ENCODE results near the gene FBXO41. TPM values are rescaled to one million over a fixed set of nuclear protein-coding genes. Genes with fewer than 3 reads are reported as not detected.

Gene FBXO41
- total RNA-seq, 1 experiment from 2014 or later, result 4.4 TPM

- Mint-ChIP-seq H3K4me1 (ENCODE audit: insufficient read depth, unreplicated experiment) (no peaks in the 10 kb centered on the region), H3K36me3 (ENCODE audit: insufficient read depth, unreplicated experiment) (peaks cover 6% of the 10 kb centered on the region), H3K4me3 (ENCODE audit: unreplicated experiment) (no peak overlapping the region), H3K9me3 (ENCODE audit: unreplicated experiment) (no peaks in the 10 kb centered on the region), H3K27me3 (ENCODE audit: insufficient read depth, unreplicated experiment) (no peaks in the 10 kb centered on the region), H3K27ac (ENCODE audit: low read depth, unreplicated experiment) (no peak overlapping the region)
- TF ChIP-seq CTCF (IDR thresholded peaks at IDR 0.05; ENCODE audit: unreplicated experiment), result no peak
- ChIA-PET CTCF (interaction anchor here (0.5 to 4.0 kb wide), 3 partner anchors 16 to 65 kb away, joined by 3 to 24 read pairs (median 3); no protein-coding TSS in a partner anchor), POLR2A (interaction anchor here (1.2 to 9.2 kb wide), 3 partner anchors 11 to 25 kb away, joined by 3 to 74 read pairs (median 4); no protein-coding TSS in a partner anchor)
- intact Hi-C loops (cut with micrococcal nuclease), result no loop called here
- DNase-seq (ENCODE audit: unreplicated experiment), result no peak
- no TSS peak for BruUV-seq (replicated peaks)
Measured at GRCh38 chr2:73228631-73229030, 55.6 kb downstream of the FBXO41 start.

- no peaks in the 10 kb centered on the region for H3K9me3 Mint-ChIP-seq (ENCODE audit: unreplicated experiment)
- intact Hi-C loops (cut with micrococcal nuclease), result no loop called here
- CTCF ChIA-PET, result interaction anchor here (0.8 to 4.0 kb wide), 3 partner anchors 10 to 49 kb away, joined by 3 to 24 read pairs (median 3); no protein-coding TSS in a partner anchor
- no TSS peak for BruUV-seq (replicated peaks)
- H3K4me1 Mint-ChIP-seq (ENCODE audit: insufficient read depth, unreplicated experiment), result no peaks in the 10 kb centered on the region
- H3K4me3 Mint-ChIP-seq (ENCODE audit: unreplicated experiment), result no peak overlapping the region
- TF ChIP-seq CTCF (IDR thresholded peaks at IDR 0.05; ENCODE audit: unreplicated experiment), result no peak
- H3K27ac Mint-ChIP-seq (ENCODE audit: low read depth, unreplicated experiment), result no peak overlapping the region
- no peaks in the 10 kb centered on the region for H3K27me3 Mint-ChIP-seq (ENCODE audit: insufficient read depth, unreplicated experiment)
- peaks cover 14% of the 10 kb centered on the region for H3K36me3 Mint-ChIP-seq (ENCODE audit: insufficient read depth, unreplicated experiment)
- POLR2A ChIA-PET, result interaction anchor here (1.4 to 9.2 kb wide), 2 partner anchors 10 to 26 kb away, joined by 3 to 74 read pairs; no protein-coding TSS in a partner anchor
- DNase-seq (ENCODE audit: unreplicated experiment), result no peak
Measured at GRCh38 chr2:73227086-73227485, 57.2 kb downstream of the FBXO41 start.

- TF ChIP-seq CTCF (IDR thresholded peaks at IDR 0.05; ENCODE audit: unreplicated experiment), result no peak
- H3K4me3 Mint-ChIP-seq (ENCODE audit: unreplicated experiment), result no peak overlapping the region
- ChIA-PET CTCF (interaction anchor here (0.8 to 0.9 kb wide), 2 partner anchors 13 to 14 kb away, joined by 3 to 4 read pairs; no protein-coding TSS in a partner anchor), POLR2A (no interaction called here)
- H3K36me3 Mint-ChIP-seq (ENCODE audit: insufficient read depth, unreplicated experiment), result peaks cover 26% of the 10 kb centered on the region
- H3K27ac Mint-ChIP-seq (ENCODE audit: low read depth, unreplicated experiment), result no peak overlapping the region
- intact Hi-C loops (cut with micrococcal nuclease), result no loop called here
- DNase-seq (ENCODE audit: unreplicated experiment), result no peak
- H3K4me1 Mint-ChIP-seq (ENCODE audit: insufficient read depth, unreplicated experiment), result no peaks in the 10 kb centered on the region
- H3K27me3 Mint-ChIP-seq (ENCODE audit: insufficient read depth, unreplicated experiment), result no peaks in the 10 kb centered on the region
- TSS peak; percentile 20 for BruUV-seq (replicated peaks)
- no peaks in the 10 kb centered on the region for H3K9me3 Mint-ChIP-seq (ENCODE audit: unreplicated experiment)
Measured at GRCh38 chr2:73225513-73226360, 58.5 kb downstream of the FBXO41 start.

GRCh38 chr2:73223821-73224220 is 60.5 kb downstream of the FBXO41 start:
- ChIA-PET CTCF (interaction anchor here (0.7 to 3.8 kb wide), 3 partner anchors 11 to 153 kb away, joined by 3 to 20 read pairs (median 5); partner anchors contain the start of gene SMYD5), POLR2A (interaction anchor here (0.6 to 2.4 kb wide), 4 partner anchors 9 to 46 kb away, joined by 4 to 8 read pairs (median 5); partner anchors contain the start of gene PRADC1)
- Mint-ChIP-seq H3K4me3 (ENCODE audit: unreplicated experiment) (no peak overlapping the region), H3K9me3 (ENCODE audit: unreplicated experiment) (no peaks in the 10 kb centered on the region), H3K4me1 (ENCODE audit: insufficient read depth, unreplicated experiment) (no peaks in the 10 kb centered on the region), H3K36me3 (ENCODE audit: insufficient read depth, unreplicated experiment) (peaks cover 20% of the 10 kb centered on the region), H3K27me3 (ENCODE audit: insufficient read depth, unreplicated experiment) (no peaks in the 10 kb centered on the region), H3K27ac (ENCODE audit: low read depth, unreplicated experiment) (no peak overlapping the region)
- no TSS peak for BruUV-seq (replicated peaks)
- TF ChIP-seq CTCF (IDR thresholded peaks at IDR 0.05; ENCODE audit: unreplicated experiment), result no peak
- DNase-seq (ENCODE audit: unreplicated experiment), result no peak
- intact Hi-C loops (cut with micrococcal nuclease), result no loop called here

All from MCF 10A (cell line).